Gastroesophageal sphincter (tissue), 4 donors: ENCODE results near the gene GRIA3. TPM values are rescaled to one million over a fixed set of nuclear protein-coding genes. Genes with fewer than 3 reads are reported as not detected.
A peak's percentile ranks its signal among the peaks of the same experiment; 100 is the strongest.

Experiments used
- ATAC-seq: fragments of 150-250 bp; one replicate; pipeline ENCODE4 v1.9.1; 2016; ENCODE audit warnings: mild to moderate bottlenecking, moderate library complexity
- H3K27ac ChIP-seq, 4 donors: fragments of 200-600 bp; sonication (generic) in 3 of 4; 1 replicate in 3 of 4; 2 replicates in 1 of 4; pipeline ENCODE4 v1.5.1; 2016 to 2019
- H3K27me3 ChIP-seq: fragments of 200-600 bp; sonication (generic); one replicate; pipeline ENCODE4 v1.5.1; 2019
- H3K36me3 ChIP-seq, 2 donors: fragments of 200-600 bp; sonication (generic); one replicate each; pipeline ENCODE4 v1.5.1; 2019; ENCODE audit warnings: control low read depth in 1 of 2
- H3K4me1 ChIP-seq, 3 donors: fragments of 200-600 bp; sonication (generic); 1 replicate in 2 of 3; 2 replicates in 1 of 3; pipeline ENCODE4 v1.5.1; 2016 to 2019; ENCODE audit warnings: control low read depth in 2 of 3
- H3K4me3 ChIP-seq, 2 donors: fragments of 200-600 bp; sonication (generic); one replicate each; pipeline ENCODE4 v1.5.1; 2019; ENCODE audit warnings: mild to moderate bottlenecking in 1 of 2, moderate library complexity in 1 of 2
- H3K9me3 ChIP-seq, 3 donors: fragments of 200-600 bp; sonication (generic); one replicate each; pipeline ENCODE4 v1.5.1; 2017 to 2019; ENCODE audit warnings: control low read depth in 2 of 3
- CTCF ChIP-seq, 4 experiments: fragments of 200-600 bp in 2 of 4; fragments of 450-650 bp in 2 of 4; sonication (generic) in 1 of 4; IDR thresholded peaks; one replicate each; pipeline ENCODE4 v1.5.1; 2017 to 2019; ENCODE audit warnings: antibody characterized with exemption in 4 of 4, mild to moderate bottlenecking in 2 of 4, moderate library complexity in 2 of 4
- EP300 ChIP-seq: sonication (generic); formaldehyde crosslinking; IDR thresholded peaks from one replicate; pipeline ENCODE4 v1.6.1; 2017; ENCODE audit warnings: antibody characterized with exemption, mild to moderate bottlenecking
- POLR2A ChIP-seq, 2 donors: fragments of 450-650 bp; IDR thresholded peaks; one replicate each; pipeline ENCODE4 v1.6.1; 2017; ENCODE audit warnings: antibody characterized with exemption in 2 of 2, mild to moderate bottlenecking in 2 of 2, moderate library complexity in 1 of 2
- POLR2AphosphoS5 ChIP-seq: sonication (generic); formaldehyde crosslinking; IDR thresholded peaks from one replicate; pipeline ENCODE4 v1.6.1; 2017; ENCODE audit warnings: antibody characterized with exemption
- WGBS, 2 donors: methylation state at CpG; one replicate each; pipeline ENCODE4 v1.1.5; 2018; ENCODE audit warnings: low coverage in 1 of 2; 5-methylcytosine and 5-hydroxymethylcytosine counted together
- total RNA-seq, 4 donors: library from RNA; depleted of rRNA; stranded (reverse); fragments of >200 nt; gene quantifications; one replicate each; pipeline ENCODE4 v1.1.0, GENCODE V29; 2016

The GRIA3 gene
- total RNA-seq, 4 donors from 2014 or later = 0.07 to 2.5 (median 1.1) TPM

- WGBS, 2 donors = 38% methylated on average over 1 of the region's 1 CpG; no CpG with 5 or more reads in 1 of the 2 donors
- Histone ChIP-seq H3K27me3 (no peaks in the 10 kb centered on the region), H3K9me3 (peaks cover 0 to 7% (median 0%) of the 10 kb centered on the region in 3 donors), H3K4me3 (no peak overlapping the region), H3K27ac (no peak overlapping the region), H3K4me1 (no peaks in the 10 kb centered on the region), H3K36me3 (no peaks in the 10 kb centered on the region)
- no peak for TF ChIP-seq POLR2AphosphoS5
- no peak for ATAC-seq
Measured at GRCh38 chrX:123392921-123393320, 208.8 kb downstream of the GRIA3 start.

- H3K27ac ChIP-seq = no peak overlapping the region
- H3K4me3 ChIP-seq = no peak overlapping the region
- ATAC-seq = no peak
- TF ChIP-seq POLR2AphosphoS5 (no peak), EP300 (no peak), POLR2A (IDR thresholded peaks at IDR 0.05) (no peak), CTCF (IDR thresholded peaks at IDR 0.05) (no peak)
- no peaks in the 10 kb centered on the region for H3K27me3 ChIP-seq
- 70% methylated on average over 1 of the region's 1 CpG; no CpG with 5 or more reads in 1 of the 2 donors for WGBS, 2 donors
- H3K4me1 ChIP-seq = no peaks in the 10 kb centered on the region
- H3K36me3 ChIP-seq = no peaks in the 10 kb centered on the region
- H3K9me3 ChIP-seq = no peaks in the 10 kb centered on the region
Measured at GRCh38 chrX:123399709-123400108, 215.6 kb downstream of the GRIA3 start.

- H3K36me3 ChIP-seq = no peaks in the 10 kb centered on the region
- WGBS, 2 donors = 83 to 100% methylated on average over 2 to 3 of the region's 3 CpGs
- no peaks in the 10 kb centered on the region for H3K27me3 ChIP-seq
- H3K4me1 ChIP-seq = no peaks in the 10 kb centered on the region
- no peak for ATAC-seq
- H3K9me3 ChIP-seq = no peaks in the 10 kb centered on the region
- H3K27ac ChIP-seq = no peak overlapping the region
- no peak overlapping the region for H3K4me3 ChIP-seq
- TF ChIP-seq POLR2AphosphoS5 (no peak), CTCF (IDR thresholded peaks at IDR 0.05) (no peak), POLR2A (IDR thresholded peaks at IDR 0.05) (no peak), EP300 (no peak)
Measured at GRCh38 chrX:123405231-123405630, 221.2 kb downstream of the GRIA3 start.

GRCh38 chrX:123408821-123409737, 225.0 kb downstream of the GRIA3 start:
- no peak for ATAC-seq
- WGBS, 2 donors = 18 to 29% methylated on average over 1 of the region's 1 CpG
- TF ChIP-seq CTCF (IDR thresholded peaks at IDR 0.05) (no peak), POLR2AphosphoS5 (no peak), POLR2A (IDR thresholded peaks at IDR 0.05) (no peak), EP300 (no peak)
- Histone ChIP-seq H3K9me3 (no peaks in the 10 kb centered on the region), H3K27ac (peak overlapping the region in 2 of 4 donors; percentile 18 to 48), H3K27me3 (no peaks in the 10 kb centered on the region), H3K36me3 (no peaks in the 10 kb centered on the region), H3K4me1 (no peaks in the 10 kb centered on the region), H3K4me3 (no peak overlapping the region)

GRCh38 chrX:123422875-123423274, 238.8 kb downstream of the GRIA3 start:
- WGBS, 2 donors = 0% methylated on average over 1 of the region's 1 CpG
- no peaks in the 10 kb centered on the region for H3K36me3 ChIP-seq
- H3K9me3 ChIP-seq = no peaks in the 10 kb centered on the region
- no peak for ATAC-seq
- no peaks in the 10 kb centered on the region for H3K4me1 ChIP-seq
- H3K27me3 ChIP-seq = no peaks in the 10 kb centered on the region
- H3K27ac ChIP-seq = no peak overlapping the region
- TF ChIP-seq CTCF (IDR thresholded peaks at IDR 0.05) (peak in 2 of 4 experiments; percentile 16 to 57), POLR2AphosphoS5 (no peak)
- H3K4me3 ChIP-seq = no peak overlapping the region
